Putamen (tissue), 1 donor: ENCODE data around the gene CCIN.
"Not testable (repeated sequence)": the region's sequence is repeated elsewhere in the genome, so short reads cannot be mapped to it uniquely, and the experiment has no call there.

Source experiments
- DNase-seq: peaks from one replicate; pipeline ENCODE4 v3.0.0-alpha.2; 2016; ENCODE audit warnings: low spot score

The CCIN gene

DNA sequence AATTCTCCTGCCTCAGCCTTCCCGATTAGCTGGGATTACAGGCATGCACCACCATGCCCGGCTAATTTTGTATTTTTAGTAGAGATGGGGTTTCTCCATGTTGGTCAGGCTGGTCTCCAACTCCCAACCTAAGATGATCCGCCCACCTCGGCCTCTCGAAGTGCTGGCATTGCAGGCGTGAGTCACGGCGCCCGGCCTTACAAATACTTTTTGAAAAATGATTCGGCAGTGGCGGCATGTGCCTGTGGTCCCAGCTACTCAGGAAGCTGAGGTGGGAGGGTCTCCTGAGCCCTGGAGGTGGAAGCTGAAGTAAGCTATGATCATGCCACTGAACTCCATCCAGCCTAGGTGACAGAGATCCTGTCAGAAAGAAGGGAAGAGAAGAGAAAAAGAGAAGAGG, 9.1 kb upstream of the CCIN start:
- DNase-seq, result not testable (repeated sequence)

- no peak for DNase-seq
Measured at GRCh38 chr9:36161187-36161586, 8.0 kb upstream of the CCIN start.

GRCh38 chr9:36162211-36162738, 6.9 kb upstream of the CCIN start:
- DNase-seq, result no peak

- DNase-seq, result peak; percentile 45
Measured at GRCh38 chr9:36163049-36163785, 6.0 kb upstream of the CCIN start.

- DNase-seq, result no peak
Measured at GRCh38 chr9:36163786-36164170, 5.4 kb upstream of the CCIN start.

DNA sequence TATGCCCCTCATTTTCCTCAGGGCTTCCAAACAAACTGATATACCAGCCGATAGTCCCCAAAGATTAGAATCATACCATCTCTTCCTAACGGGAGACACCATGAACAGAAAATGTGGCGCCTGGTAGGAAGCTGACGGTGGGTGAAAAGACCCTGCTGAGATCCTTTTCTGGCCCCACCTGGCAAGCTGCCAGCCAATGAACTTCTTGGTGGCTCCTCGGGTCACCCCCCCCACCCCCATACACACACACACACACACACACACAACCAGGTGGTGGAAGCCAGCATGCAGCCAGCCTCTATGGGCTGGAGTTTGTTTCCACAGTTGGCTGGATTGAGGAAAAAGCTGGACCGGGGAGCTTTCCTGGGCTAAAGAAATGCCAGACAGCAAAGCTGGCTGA, 4.8 kb upstream of the CCIN start:
- DNase-seq, result no peak

DNA sequence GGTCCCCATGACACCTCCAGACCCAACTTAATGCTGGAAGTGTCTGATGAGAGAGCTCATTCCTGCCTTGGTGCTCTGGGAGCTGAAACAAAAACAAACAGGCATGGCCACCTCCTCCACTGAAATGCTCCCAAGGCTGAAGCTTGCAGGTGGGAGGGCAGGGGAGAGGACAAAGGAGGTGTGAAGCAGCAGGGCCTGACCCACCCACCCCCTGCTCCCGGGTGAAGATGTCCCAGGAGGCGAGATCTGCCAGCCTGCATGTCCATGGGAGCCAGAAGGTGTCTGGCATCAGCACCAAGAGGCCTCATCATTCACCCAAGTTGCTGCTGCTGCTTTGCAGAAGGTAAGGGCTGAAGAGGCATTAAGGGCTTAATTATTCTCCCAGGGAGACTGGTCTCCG, 4.2 kb upstream of the CCIN start:
- no peak for DNase-seq

- no peak for DNase-seq
Measured at GRCh38 chr9:36165826-36166167, 3.4 kb upstream of the CCIN start.

- no peak for DNase-seq
Measured at GRCh38 chr9:36166168-36166927, 2.8 kb upstream of the CCIN start.

DNA sequence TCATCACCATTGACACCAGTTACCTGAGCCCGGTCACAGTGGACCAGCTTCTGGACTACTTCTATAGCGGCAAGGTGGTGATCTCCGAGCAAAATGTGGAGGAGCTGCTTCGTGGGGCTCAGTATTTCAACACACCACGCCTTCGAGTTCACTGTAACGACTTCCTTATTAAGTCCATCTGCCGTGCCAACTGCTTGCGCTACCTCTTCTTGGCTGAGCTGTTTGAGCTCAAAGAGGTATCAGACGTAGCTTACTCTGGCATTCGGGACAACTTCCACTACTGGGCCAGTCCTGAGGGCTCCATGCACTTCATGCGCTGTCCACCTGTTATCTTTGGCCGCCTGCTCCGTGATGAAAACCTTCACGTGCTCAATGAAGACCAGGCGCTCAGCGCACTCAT, 520 bp downstream of the CCIN start:
- no peak for DNase-seq

DNA sequence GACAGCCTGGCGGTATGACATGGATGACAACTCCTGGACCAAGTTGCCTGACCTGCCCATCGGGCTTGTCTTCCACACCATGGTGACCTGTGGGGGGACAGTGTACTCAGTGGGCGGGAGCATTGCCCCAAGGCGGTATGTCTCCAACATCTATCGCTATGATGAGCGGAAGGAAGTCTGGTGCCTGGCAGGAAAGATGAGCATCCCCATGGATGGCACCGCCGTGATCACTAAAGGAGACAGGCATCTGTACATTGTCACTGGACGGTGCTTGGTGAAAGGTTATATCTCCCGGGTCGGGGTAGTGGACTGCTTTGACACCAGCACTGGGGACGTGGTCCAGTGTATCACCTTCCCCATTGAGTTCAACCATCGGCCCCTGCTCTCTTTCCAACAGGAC, 1.3 kb downstream of the CCIN start:
- no peak for DNase-seq

- no peak for DNase-seq
Measured at GRCh38 chr9:36173861-36174260, 4.7 kb downstream of the CCIN start.

- DNase-seq, result no peak
Measured at GRCh38 chr9:36174271-36174670, 5.1 kb downstream of the CCIN start.

DNA sequence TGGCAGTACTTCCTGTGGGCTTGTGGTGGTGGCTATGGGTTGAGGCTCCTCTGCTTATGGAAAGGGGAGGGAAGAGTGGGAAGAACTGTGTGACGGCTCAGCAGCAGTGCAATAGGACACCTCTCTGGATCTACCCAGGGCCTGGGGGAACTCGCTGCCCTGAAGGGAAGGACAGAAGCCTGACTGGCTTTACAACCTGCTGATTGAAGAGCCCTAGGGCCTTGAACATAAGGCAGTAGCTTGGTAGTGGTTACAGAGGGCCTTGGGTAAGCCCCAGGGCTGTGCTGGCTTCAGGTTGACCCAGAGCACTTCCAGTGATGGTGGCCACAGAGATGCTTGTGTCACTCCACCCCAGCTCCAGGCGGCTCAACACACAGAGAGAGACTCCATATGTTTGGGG, 5.5 kb downstream of the CCIN start:
- no peak for DNase-seq

DNA sequence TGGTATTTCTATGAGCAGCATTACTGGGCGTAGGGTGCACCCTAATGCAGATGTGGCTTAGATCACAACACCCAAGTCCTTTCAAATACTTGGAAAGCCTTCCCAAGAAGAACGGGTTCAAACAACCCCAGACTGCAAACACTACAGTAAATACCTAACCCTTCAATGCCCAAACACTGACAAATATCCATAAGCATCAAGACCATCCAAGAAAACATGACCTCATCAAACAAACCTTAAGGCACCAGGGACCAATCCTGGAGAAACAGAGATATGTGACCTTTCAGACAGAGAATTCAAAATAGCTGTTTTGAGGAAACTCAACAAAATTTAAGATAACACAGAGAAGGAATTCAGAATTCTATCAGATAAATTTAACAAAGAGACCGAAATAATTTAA, 6.0 kb downstream of the CCIN start:
- not testable (repeated sequence) for DNase-seq

- DNase-seq, result not testable (repeated sequence)
Measured at GRCh38 chr9:36176496-36176895, 7.3 kb downstream of the CCIN start.

DNA sequence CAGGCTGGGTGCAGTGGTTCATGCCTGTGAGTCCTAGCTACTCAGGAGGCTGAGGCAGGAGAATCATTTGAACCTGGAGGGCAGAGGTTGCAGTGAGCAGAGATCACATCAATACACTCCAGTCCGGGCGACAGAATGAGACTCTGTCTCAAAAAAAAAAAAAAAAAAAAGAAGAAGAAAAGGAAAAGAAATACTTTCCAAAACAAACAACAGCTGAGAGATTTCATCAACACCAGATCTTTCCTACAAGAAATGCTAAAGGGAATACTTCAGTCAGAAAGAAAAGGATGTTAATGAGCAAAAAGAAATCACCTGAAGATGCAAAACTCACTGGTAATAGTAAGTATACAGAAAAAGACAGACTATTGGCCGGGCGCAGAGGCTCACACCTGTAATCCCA, 8.4 kb downstream of the CCIN start:
- DNase-seq, result no peak

DNA sequence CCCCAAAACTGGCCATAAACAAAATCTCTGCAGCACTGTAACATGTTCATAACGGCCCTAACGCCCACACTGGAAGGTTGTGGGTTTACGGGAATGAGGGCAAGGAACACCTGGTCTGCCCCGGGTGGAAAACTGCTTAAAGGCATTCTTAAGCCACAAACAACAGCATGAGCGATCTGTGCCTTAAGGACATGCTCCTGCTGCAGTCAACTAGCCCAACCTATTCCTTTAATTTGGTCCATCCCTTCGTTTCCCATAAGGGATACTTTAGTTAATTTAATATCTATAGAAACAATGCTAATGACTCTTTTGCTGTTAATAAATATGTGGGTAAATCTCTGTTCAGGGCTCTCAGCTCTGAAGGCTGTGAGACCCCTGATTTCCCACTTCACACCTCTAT, 11.1 kb downstream of the CCIN start:
- DNase-seq, result not testable (repeated sequence)

DNA sequence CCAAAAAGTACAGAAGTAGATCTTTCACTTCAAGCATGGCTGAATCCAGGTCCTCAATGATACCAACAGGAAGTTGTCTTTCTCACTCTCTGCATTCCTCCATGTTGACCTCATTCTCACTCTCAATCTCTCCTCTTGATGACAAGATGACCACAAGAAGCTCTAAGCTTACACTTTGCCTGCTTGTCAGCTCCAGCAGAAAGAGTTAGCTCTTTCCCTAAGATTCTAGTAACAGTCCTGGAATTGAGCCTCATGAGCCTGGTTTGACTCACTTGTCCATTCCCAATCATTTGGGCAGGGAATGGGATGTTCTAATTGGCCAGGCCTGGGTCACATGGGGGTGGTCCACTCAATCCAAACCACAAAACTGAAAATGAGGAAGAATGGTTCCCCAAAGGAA, 18.2 kb downstream of the CCIN start:
- DNase-seq, result no peak

- no peak for DNase-seq
Measured at GRCh38 chr9:36188212-36188611, 19.0 kb downstream of the CCIN start.

GRCh38 chr9:36189976-36190375, 20.8 kb downstream of the CCIN start:
- DNase-seq, result no peak

- DNase-seq, result peak; percentile 99
Measured at GRCh38 chr9:36190388-36191289, 21.5 kb downstream of the CCIN start, which contains the start of gene CLTA. Gene CLTA (plus strand): TSS chr9:36190921. CDS start chr9:36191057, 136 bp downstream.
